IMR-90 (cell line): ENCODE data around the gene SARDH. TPM values are rescaled to one million over a fixed set of nuclear protein-coding genes. Genes with fewer than 3 reads are reported as not detected.

Experiments used
- ATAC-seq: fragments of 200-7000 bp; cut with Tn5 transposase; 2 replicates; pipeline ENCODE4 v1.9.1; 2020; ENCODE audit warnings: low read depth, mild to moderate bottlenecking, moderate library complexity
- BruUV-seq: library from RNA; stranded (reverse); fragments of 400-500 nt; replicated peaks from 2 replicates; lab custom pipeline; 2021; lab: Mats Ljungman, UMichigan
- CTCF ChIA-PET: fragments of 300-600 bp; formaldehyde crosslinking; extraction: SDS; loops from one replicate; lab custom pipeline; 2021; ENCODE audit warnings: antibody characterized with exemption; lab: Yijun Ruan, JAX
- POLR2A ChIA-PET: fragments of 300-600 bp; sonication (Branson Sonifier 250); formaldehyde crosslinking; loops from one replicate; lab custom pipeline; 2022; ENCODE audit warnings: antibody characterized with exemption; ENCODE audit not compliant: unreplicated experiment; lab: Charles Lee
- DNase-seq: peaks from one replicate; pipeline ENCODE4 v3.0.0; 2013
- H2AFZ ChIP-seq: replicated peaks from 2 replicates; pipeline ENCODE3; 2013; ENCODE audit warnings: low read length, mild to moderate bottlenecking; ENCODE audit not compliant: poor library complexity
- H2AK5ac ChIP-seq: 2 replicates; pipeline ENCODE4 v1.6.1; 2013; ENCODE audit warnings: low read depth, low read length, inconsistent platforms
- H2AK9ac ChIP-seq: replicated peaks from 2 replicates; pipeline ENCODE3; 2013; ENCODE audit warnings: mild to moderate bottlenecking, low read depth, low read length, moderate library complexity; ENCODE audit not compliant: poor library complexity
- H2BK120ac ChIP-seq: 2 replicates; pipeline ENCODE4 v1.6.1; 2013; ENCODE audit warnings: low read depth, low read length, inconsistent platforms
- H2BK15ac ChIP-seq: 3 replicates; pipeline ENCODE4 v1.6.1; 2013; ENCODE audit warnings: low read depth, low read length, inconsistent platforms
- H2BK20ac ChIP-seq: 2 replicates; pipeline ENCODE4 v1.6.1; 2013; ENCODE audit warnings: low read depth, mild to moderate bottlenecking, inconsistent platforms, low read length, moderate library complexity
- H2BK5ac ChIP-seq: 2 replicates; pipeline ENCODE4 v1.6.1; 2013; ENCODE audit warnings: mild to moderate bottlenecking, low read depth, low read length, inconsistent platforms; ENCODE audit not compliant: poor library complexity, severe bottlenecking
- H3K14ac ChIP-seq: replicated peaks from 2 replicates; pipeline ENCODE4 v1.6.1; 2013; ENCODE audit warnings: low read depth, low read length, inconsistent platforms
- H3K18ac ChIP-seq: 2 replicates; pipeline ENCODE4 v1.6.1; 2013; ENCODE audit warnings: low read depth, low read length, control low read depth
- H3K23ac ChIP-seq: 2 replicates; pipeline ENCODE4 v1.6.1; 2013; ENCODE audit warnings: low read depth, low read length, inconsistent platforms
- H3K27ac ChIP-seq: 2 replicates; pipeline ENCODE4 v1.5.1; 2013; ENCODE audit warnings: mild to moderate bottlenecking, control low read depth, low read length; ENCODE audit not compliant: insufficient read depth
- H3K27me3 ChIP-seq: 2 replicates; pipeline ENCODE4 v1.6.1; 2013; ENCODE audit warnings: low read length; ENCODE audit not compliant: control insufficient read depth, insufficient read depth
- H3K36me3 ChIP-seq: 2 replicates; pipeline ENCODE4 v1.6.1; 2013; ENCODE audit warnings: low read length, mixed read lengths; ENCODE audit not compliant: control insufficient read depth, insufficient read depth
- H3K4ac ChIP-seq: 2 replicates; pipeline ENCODE4 v1.6.1; 2013; ENCODE audit warnings: low read depth, low read length, inconsistent platforms
- H3K4me1 ChIP-seq: 2 replicates; pipeline ENCODE4 v1.6.1; 2013; ENCODE audit warnings: low read length, mixed read lengths; ENCODE audit not compliant: control insufficient read depth, insufficient read depth
- H3K4me2 ChIP-seq: 2 replicates; pipeline ENCODE4 v1.6.1; 2013; ENCODE audit warnings: low read depth, mild to moderate bottlenecking, control low read depth, low read length, moderate library complexity
- H3K4me3 ChIP-seq: 2 replicates; pipeline ENCODE4 v1.5.1; 2013; ENCODE audit warnings: low read depth, mild to moderate bottlenecking, control low read depth, low read length, moderate library complexity; ENCODE audit not compliant: insufficient read depth
- H3K56ac ChIP-seq: 2 replicates; pipeline ENCODE4 v1.6.1; 2013; ENCODE audit warnings: low read length, inconsistent platforms; ENCODE audit not compliant: insufficient read depth; ENCODE audit errors: extremely low read depth
- H3K79me1 ChIP-seq, 2 experiments: 2 replicates each; pipeline ENCODE4 v1.6.1; 2013; ENCODE audit warnings: low read length in 2 of 2, inconsistent platforms in 1 of 2, low read depth in 1 of 2
- H3K9ac ChIP-seq: 2 replicates; pipeline ENCODE4 v1.6.1; 2013; ENCODE audit warnings: low read depth, low read length, control low read depth
- H3K9me1 ChIP-seq: 2 replicates; pipeline ENCODE4 v1.6.1; 2013; ENCODE audit warnings: low read length, inconsistent platforms; ENCODE audit not compliant: insufficient read depth
- H3K9me3 ChIP-seq: 2 replicates; pipeline ENCODE4 v1.6.1; 2013; ENCODE audit warnings: low read length; ENCODE audit not compliant: control insufficient read depth, insufficient read depth
- H4K20me1 ChIP-seq: 2 replicates; pipeline ENCODE4 v1.6.1; 2013; ENCODE audit warnings: low read length, inconsistent platforms; ENCODE audit not compliant: insufficient read depth
- H4K5ac ChIP-seq: 2 replicates; pipeline ENCODE4 v1.6.1; 2013; ENCODE audit warnings: mild to moderate bottlenecking, low read depth, low read length, control low read depth
- H4K8ac ChIP-seq, 2 experiments: 2 replicates each; pipeline ENCODE4 v1.6.1; 2013; ENCODE audit warnings: low read depth in 2 of 2, low read length in 2 of 2, control low read depth in 1 of 2, inconsistent platforms in 1 of 2
- H4K91ac ChIP-seq: 2 replicates; pipeline ENCODE4 v1.6.1; 2013; ENCODE audit warnings: low read depth, low read length, inconsistent platforms; ENCODE audit not compliant: insufficient read depth
- BHLHE40 ChIP-seq: fragments of 150-350 bp; IDR thresholded peaks from 2 replicates; pipeline ENCODE4 v1.6.1; 2016; ENCODE audit warnings: mild to moderate bottlenecking, low read depth, low read length
- CEBPB ChIP-seq: IDR thresholded peaks from 2 replicates; pipeline ENCODE4 v1.6.1; 2012; ENCODE audit warnings: low read depth, low read length, improper control_type of control experiment
- CHD1 ChIP-seq: IDR thresholded peaks from 2 replicates; pipeline ENCODE4 v1.6.1; 2012; ENCODE audit warnings: low read depth, low read length, improper control_type of control experiment
- MAFK ChIP-seq: IDR thresholded peaks from 2 replicates; pipeline ENCODE4 v1.6.1; 2012; ENCODE audit warnings: low read depth, low read length, improper control_type of control experiment
- POLR2A ChIP-seq: IDR thresholded peaks from 2 replicates; pipeline ENCODE4 v1.6.1; 2012; ENCODE audit warnings: mild to moderate bottlenecking, low read depth, low read length
- RCOR1 ChIP-seq: IDR thresholded peaks from 2 replicates; pipeline ENCODE4 v1.6.1; 2012; ENCODE audit warnings: mild to moderate bottlenecking, low read length, improper control_type of control experiment; ENCODE audit not compliant: insufficient replicate concordance
- SMC3 ChIP-seq: fragments of 150-350 bp; IDR thresholded peaks from 2 replicates; pipeline ENCODE4 v1.6.1; 2016; ENCODE audit warnings: low read depth, mild to moderate bottlenecking, antibody characterized with exemption, low read length, moderate library complexity
- WGBS, 2 experiments: methylation state at CpG; one replicate each; pipeline versions ENCODE4 v1.1.5 to v1.1.7; 2013; ENCODE audit warnings: missing lambda C conversion rate in 2 of 2; ENCODE audit not compliant: insufficient read length in 1 of 2; ENCODE audit errors: extremely low coverage in 2 of 2; 5-methylcytosine and 5-hydroxymethylcytosine counted together
- dilution Hi-C: fragments of 300-500 bp; cut with HindIII; formaldehyde crosslinking; loops from one replicate; pipeline ENCODE4 v1.14.3; 2018; ENCODE audit warnings: low sequenced_read_pairs; ENCODE audit not compliant: unreplicated experiment
- in situ Hi-C: fragments of 300-500 bp; cut with MboI; formaldehyde crosslinking; loops from 3 replicates; pipeline ENCODE4 v1.14.3; 2019; ENCODE audit warnings: low sequenced_read_pairs, inconsistent platforms, mixed read lengths
- intact Hi-C: fragments of 100-400 bp; cut with micrococcal nuclease; formaldehyde crosslinking; loops from 2 replicates; pipeline ENCODE4 v1.10.0; 2022
- polyA plus RNA-seq, 3 experiments: library from polyadenylated mRNA; depleted of rRNA; stranded (reverse); fragments of >200 nt; gene quantifications; 2 replicates each; pipeline ENCODE4 v1.2.3, GENCODE V29; 2012; ENCODE audit warnings: low replicate concordance in 1 of 3
- total RNA-seq: library from RNA; depleted of rRNA; stranded (reverse); fragments of >200 nt; gene quantifications from 2 replicates; pipeline ENCODE4 v1.2.3, GENCODE V29; 2012
- TF ChIP-seq, protein P1 (sequence below): conservative IDR thresholded peaks from 2 replicates; pipeline ENCODE4 v1.5.1; 2012; ENCODE audit warnings: mild to moderate bottlenecking, low read depth, low read length, improper control_type of control experiment

Gene SARDH
- total and polyA plus RNA-seq, 2 of the 4 experiments (the other 2 are of a cell fraction): 5.0 to 7.5 TPM

DNA sequence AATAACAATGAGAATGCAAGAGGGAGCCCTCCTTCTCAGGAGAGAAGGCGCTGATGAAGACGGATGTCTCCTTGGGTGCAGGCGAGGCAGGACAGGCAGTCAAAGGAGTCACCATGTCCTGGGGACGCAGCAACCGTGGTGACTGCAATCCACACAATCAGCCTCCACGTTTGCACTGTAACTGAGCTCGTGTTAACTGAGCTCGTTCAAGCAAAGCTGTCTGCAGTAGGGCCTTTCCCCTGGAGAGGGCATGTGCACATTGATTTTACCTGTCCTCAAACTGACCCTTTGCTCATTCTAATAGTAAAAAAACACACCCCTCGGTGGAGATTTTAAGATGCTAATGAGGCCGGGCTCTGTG lies 2.8 kb downstream of the SARDH start:
- Histone ChIP-seq H2BK5ac (no peak overlapping the region), H4K8ac (no peak overlapping the region), H3K9me1 (no peaks in the 10 kb centered on the region), H4K5ac (no peak overlapping the region), H3K18ac (no peak overlapping the region), H3K56ac (no peak overlapping the region), H3K4me1 (peaks cover 5% of the 10 kb centered on the region; the same call in 1 of the 2 replicates), H4K20me1 (no peaks in the 10 kb centered on the region), H3K36me3 (no peaks in the 10 kb centered on the region), H3K27ac (no peak overlapping the region), H3K23ac (no peak overlapping the region), H3K9me3 (no peaks in the 10 kb centered on the region), H3K4me3 (no peak overlapping the region), H3K4ac (no peak overlapping the region), H3K27me3 (no peaks in the 10 kb centered on the region), H3K14ac (no peak overlapping the region), H2BK20ac (no peak overlapping the region), H2AK9ac (no peak overlapping the region), H3K79me1 (no peaks in the 10 kb centered on the region), H2AFZ (no peak overlapping the region), H3K9ac (no peak overlapping the region), H3K4me2 (no peak overlapping the region), H4K91ac (no peak overlapping the region), H2BK120ac (no peak overlapping the region), H2BK15ac (no peak overlapping the region), H2AK5ac (no peak overlapping the region)
- 62% methylated on average over 5 of the region's 10 CpGs; no CpG with 5 or more reads in 1 of the 2 experiments for WGBS, 2 experiments
- ATAC-seq (no peak), DNase-seq (no peak)
- intact Hi-C loops (no loop called here), in situ Hi-C loops (loop anchor here (10.0 kb wide), 1 partner anchor 201 kb away; the partner anchor contains the start of gene ADAMTSL2), dilution Hi-C loops (no loop called here)
- TF ChIP-seq CEBPB (no peak), BHLHE40 (no peak), RCOR1 (no peak), POLR2A (no peak), CHD1 (no peak), MAFK (no peak), SMC3 (no peak)
- TF ChIP-seq, protein P1, sequence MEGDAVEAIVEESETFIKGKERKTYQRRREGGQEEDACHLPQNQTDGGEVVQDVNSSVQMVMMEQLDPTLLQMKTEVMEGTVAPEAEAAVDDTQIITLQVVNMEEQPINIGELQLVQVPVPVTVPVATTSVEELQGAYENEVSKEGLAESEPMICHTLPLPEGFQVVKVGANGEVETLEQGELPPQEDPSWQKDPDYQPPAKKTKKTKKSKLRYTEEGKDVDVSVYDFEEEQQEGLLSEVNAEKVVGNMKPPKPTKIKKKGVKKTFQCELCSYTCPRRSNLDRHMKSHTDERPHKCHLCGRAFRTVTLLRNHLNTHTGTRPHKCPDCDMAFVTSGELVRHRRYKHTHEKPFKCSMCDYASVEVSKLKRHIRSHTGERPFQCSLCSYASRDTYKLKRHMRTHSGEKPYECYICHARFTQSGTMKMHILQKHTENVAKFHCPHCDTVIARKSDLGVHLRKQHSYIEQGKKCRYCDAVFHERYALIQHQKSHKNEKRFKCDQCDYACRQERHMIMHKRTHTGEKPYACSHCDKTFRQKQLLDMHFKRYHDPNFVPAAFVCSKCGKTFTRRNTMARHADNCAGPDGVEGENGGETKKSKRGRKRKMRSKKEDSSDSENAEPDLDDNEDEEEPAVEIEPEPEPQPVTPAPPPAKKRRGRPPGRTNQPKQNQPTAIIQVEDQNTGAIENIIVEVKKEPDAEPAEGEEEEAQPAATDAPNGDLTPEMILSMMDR: no peak
- no TSS peak for BruUV-seq
- ChIA-PET POLR2A (no interaction called here), CTCF (no interaction called here)
